GM18498 (cell line): ENCODE measurements around the gene AP3B1.

ENCODE experiments used
- ATAC-seq: cut with Tn5 transposase; IDR thresholded peaks from one replicate; pipeline ENCODE4 v1.9.1; 2021; ENCODE audit warnings: mild to moderate bottlenecking, moderate library complexity; ENCODE audit not compliant: unreplicated experiment

AP3B1 gene

DNA sequence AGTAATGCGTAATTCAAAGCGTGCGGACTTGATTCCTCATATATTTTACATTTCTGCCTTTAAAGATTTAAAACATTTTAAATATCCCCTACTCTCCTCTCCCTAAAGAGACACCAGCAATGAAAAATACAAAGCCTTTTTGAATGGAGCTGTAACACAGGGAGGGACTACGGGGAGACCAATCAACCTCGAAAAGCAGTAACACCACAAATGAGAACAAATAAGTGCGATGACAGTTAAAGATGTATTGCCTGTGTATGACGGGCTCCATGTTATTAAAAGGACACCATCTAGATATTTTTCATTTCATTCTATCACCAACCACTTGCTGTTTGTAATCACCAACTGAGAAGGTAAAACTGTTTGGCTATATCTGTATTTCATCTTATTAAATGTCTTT is 288.0 kb downstream of the AP3B1 start:
- ATAC-seq, result no peak

DNA sequence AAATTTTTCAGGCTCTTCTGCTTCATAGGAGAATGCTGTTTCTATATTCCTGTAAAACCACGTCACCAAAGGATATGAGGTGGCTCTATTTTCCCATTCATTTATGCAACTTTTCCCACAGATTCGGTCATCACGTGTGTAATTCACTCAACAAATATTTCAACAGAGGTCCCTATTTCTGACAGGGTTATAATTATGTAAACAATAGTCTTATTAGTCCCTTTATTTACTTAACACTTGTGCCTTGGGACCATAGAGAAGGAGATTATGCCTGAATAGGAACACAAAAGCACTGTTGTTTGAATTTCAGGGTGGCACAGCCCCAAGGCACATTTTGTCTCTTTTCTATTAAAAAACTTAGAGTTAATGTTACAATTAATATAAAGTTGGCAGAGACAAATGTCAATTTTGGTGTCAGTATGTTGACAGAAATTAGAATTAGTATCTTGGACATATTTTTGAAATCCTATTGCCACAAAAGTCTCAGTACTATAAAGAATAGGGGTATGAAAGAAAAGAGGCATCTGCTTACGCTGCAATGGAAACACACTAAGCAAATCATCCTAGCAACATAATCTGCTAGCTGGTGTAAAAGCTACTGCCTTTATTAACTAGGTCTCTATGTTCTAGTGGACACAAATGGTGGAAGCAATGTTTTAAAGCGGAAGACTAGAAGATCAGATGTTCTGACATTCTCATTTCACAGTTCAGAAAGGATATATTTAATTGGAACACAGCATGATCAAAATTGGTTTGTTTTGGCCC is 289.3 kb downstream of the AP3B1 start:
- ATAC-seq, result no peak

DNA sequence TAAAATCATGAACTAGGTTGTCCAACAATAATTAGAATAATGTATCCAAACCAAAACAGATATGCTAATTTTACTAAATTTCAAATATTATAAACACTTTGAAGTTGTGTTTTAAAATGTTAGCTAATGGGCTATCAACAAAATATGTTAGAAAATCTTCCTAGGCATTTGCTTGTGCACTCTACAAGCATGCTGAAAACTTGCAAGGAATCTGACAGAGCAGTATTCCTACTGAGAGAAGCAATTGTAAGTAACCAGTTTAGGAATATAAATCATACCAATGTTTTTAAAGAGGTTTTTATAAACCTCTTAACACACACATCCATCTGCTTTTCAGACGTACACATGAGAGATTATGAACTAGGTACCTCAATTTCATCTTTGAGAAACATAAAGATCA is 289.9 kb downstream of the AP3B1 start:
- ATAC-seq, result no peak

DNA sequence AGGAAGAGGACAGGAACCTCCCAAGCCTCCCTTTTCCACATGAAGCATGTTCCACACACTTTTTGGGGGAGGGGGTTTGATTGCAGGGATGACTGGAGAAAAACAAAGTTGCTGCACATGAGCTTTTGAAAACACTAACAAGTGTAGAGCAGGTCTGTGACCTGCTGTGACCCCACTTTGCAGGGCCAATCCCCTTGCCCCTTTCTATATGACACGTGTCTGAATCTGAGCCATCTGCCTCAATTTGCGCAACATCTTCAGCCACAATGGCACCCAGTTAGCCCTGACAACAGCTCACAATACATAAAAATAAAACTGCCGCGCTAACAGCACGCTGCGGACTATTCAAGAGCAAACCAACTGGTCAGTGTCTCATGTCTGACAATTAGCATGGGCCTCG is 290.6 kb downstream of the AP3B1 start:
- no peak for ATAC-seq

DNA sequence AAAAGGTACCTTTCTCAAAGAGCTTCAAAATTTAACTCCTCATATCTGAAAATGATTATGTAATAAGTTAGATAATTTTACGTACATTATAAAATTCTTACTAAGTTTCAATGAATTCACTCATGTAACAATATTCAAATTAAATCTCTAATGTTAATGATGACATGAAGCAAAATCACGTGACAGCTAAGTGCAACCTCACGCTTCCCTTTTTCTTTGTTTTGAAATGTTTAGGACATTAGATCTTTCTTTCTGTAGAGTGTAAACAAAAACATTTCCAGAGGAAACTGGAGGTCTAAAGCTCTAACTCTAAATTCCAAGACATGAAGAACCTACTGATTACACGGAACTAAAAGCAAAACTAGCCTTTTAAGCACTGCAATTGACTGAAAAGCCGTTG is 291.0 kb downstream of the AP3B1 start:
- no peak for ATAC-seq

DNA sequence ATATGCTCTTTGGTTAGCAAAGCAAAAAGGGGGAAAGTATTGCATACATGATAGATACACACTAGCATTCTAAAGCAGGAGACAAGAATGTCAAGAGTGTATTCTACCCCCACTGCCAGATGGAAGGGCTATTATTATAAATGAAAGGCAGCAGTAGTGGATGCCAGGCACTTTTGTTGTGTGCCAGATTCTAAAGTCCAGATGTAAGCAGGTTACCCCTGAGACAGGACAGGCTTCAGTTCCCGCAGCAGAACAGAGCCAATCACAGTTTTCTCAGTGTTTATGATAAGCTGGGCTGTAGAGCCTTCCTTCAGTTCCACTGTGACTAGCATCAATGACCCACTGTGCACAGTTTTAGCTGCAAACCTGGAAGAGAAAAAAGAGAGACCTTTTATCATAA is 291.8 kb downstream of the AP3B1 start:
- ATAC-seq, result no peak

DNA sequence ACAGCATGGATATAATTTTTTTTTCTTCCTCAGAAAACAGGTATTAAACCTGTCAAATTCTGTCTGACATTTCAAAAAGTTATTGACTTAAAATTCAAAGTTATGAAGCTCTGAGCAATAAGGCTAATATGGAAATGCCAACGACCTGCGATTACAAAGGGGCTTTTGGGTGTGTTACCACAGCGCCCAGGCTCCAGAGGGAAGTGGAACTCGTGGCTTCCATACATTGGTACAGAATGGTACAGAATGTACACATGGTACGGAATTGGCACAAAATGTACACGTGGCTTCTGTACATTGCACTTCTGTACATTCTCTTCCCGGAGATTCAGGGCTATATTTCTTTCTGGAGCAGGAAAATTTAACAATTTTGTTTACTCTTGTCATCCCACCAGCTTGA is 293.3 kb downstream of the AP3B1 start:
- ATAC-seq, result no peak

DNA sequence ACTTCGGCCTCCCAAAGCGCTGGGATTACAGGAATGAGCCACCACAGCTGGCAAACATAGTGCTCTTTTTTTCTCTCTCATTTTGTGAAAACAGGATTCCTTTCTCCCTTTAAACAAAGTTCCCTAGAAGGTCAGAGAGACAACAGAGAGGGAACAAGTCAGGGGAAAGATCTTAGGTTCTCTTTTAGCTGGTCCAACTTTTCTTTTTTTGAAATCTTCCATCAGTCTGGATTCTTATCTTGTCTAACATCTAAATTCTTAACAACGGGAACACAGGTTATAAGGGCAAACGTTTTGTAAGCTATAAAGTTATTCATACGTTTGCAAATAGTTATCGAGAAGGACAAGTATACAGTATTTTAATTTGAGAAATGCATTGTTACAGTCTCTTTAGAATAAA is 294.3 kb downstream of the AP3B1 start:
- no peak for ATAC-seq

DNA sequence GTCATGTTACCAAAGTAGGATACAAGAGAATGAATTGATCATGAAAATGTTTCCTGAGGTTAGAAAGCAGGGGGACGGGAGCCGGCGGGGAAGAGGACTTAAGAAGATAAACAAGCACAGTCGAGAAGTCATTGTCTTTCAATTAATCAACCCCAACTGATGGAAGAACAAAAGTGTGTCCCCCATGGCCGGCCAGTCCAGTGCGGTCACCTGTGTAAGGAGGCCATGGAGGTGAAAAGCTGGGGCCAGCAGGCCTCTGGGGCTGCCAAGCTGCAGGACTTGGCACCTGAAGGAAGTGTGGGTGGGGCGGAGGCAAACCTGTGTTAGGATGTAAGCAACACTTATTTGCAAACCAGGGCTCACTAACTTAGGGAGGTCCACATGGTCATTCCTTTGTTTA is 295.1 kb downstream of the AP3B1 start:
- ATAC-seq, result no peak

DNA sequence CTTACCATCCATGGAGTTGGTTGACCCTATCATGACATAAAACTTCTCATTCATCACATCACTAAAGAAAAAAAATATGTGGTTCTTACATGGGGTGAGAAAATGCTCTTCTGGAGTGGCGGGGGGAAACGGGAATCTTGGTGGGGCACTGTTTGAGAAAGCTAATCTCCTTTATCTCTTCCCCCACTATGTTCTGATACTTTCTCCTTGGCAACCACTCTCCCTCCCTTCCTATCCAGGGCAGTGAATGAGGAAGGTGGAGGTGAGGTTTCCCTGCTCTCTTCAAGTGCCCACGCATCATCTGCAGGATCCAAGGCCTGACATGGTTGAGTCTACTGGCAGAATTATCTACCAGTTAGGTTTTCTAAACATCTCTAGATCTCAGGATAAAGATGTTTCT is 297.6 kb downstream of the AP3B1 start:
- ATAC-seq, result no peak

DNA sequence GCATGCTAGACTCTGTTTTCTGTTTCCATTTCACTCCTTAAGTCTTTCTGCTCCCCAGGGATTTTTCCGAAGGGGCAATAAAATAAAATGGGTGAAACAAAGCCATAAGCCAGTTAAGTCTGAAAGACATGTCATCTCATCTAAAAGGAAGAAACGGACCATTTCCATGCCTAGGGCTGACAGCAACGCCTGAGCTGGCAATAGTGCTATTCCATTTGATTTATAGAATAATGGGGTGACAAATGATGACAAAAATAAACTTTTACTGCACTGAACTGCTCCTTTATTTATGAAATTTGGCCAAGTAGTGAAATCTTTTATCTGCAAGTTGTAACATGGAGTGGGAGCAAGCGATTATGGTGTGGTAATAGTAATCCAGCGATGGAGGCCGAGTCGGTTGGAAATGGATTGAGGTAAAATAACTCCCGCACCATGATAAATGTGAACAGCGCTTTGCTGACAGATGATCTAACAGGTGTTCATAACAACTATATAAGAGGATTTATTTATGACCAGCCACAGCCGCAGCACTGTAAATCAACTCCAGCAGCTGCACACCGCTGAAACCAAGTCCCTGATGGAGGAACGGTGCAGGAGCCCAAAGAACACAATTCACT is 298.6 kb downstream of the AP3B1 start:
- no peak for ATAC-seq

DNA sequence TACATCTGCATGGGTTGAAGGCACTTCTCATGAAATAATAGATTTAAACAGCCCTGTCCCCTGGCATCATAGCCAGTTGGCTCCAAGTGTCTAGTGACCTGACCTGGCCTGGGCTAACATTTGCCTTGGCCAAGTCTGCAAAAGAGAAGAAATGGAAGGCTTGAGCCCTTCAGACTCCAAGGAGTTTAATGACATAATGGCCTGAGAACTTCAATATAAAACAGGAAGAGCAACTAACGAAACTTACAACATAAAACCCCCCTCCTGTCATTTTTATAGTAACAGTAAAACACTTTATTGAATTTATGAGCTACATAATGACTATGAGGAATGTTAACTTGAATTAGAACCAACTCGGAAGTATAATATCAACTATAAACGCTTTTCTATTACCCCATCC is 299.6 kb downstream of the AP3B1 start:
- ATAC-seq, result no peak

DNA sequence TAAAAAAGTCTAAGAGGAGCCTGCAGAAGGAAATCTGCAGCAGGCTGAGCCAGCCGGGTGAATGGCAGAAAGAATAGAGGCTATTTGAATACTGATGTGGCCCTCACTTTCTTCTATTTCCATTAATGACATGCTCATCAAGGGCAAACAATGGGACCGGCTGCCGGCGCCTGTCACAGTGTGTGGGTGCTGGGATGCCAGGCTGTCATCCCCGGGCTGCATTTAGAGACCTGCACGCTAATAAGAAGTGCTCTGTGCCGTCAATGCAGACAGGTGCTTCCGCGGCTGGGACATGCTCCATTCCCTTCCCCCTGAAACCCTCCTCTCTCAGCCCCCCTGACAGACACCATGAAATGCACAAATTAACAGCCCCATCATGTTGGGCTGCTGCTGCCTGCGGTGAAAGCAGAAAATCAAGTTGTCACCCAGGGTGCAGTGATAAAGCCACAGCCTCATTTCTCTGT is 300.6 kb downstream of the AP3B1 start:
- ATAC-seq, result no peak

DNA sequence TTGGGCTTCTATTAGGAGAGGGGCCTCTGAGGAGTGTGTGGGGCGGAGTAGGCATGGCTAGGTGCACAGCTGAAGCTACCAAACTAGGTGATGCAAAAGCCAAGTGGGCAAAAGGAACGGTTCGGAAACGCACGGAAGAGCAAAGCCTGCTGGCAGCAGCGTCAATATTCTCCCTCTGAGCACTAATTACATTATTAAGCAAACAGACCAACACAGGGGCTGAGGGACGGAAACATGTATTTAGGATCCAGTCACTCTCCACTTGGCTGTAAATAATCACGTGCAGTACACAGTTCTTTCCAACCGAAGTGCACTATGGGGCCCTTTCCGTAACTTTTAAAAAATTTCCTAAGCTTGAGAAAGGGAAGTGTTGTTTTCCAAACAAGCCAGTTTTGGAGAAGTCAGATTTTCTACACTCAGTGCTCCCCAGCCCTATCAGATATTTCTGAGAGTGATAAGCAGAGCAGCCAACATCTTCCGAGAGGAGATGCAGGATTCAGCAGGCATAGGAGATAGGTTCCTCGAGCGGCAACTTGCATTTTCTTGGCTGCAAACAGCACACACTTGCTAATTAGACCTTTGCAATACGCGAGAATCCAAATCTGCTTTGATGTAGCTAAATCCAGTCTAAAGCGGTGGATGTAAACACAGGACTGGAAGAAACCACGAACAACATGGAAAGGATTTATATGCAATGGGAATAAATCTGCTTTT is 301.2 kb downstream of the AP3B1 start:
- ATAC-seq, result no peak

DNA sequence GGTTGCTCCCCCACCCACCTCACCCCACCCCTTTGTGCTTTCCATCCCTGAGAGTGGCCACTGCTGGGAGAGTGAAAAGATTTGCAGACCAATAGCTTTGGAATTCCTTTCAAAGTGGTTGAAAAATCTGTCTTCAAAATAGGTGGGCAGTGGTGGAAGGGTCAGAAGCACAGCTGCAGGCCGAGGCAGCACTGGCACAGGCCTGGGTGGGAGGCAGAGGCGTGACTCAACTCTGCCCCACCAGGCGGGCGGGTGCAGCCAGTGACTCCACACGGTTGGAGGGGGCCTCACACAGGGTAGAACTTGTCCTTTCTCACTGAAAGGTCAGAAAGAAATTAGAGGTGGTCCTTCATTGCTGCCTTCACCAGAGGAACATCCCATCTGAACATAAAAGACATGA is 303.4 kb downstream of the AP3B1 start:
- ATAC-seq, result no peak

DNA sequence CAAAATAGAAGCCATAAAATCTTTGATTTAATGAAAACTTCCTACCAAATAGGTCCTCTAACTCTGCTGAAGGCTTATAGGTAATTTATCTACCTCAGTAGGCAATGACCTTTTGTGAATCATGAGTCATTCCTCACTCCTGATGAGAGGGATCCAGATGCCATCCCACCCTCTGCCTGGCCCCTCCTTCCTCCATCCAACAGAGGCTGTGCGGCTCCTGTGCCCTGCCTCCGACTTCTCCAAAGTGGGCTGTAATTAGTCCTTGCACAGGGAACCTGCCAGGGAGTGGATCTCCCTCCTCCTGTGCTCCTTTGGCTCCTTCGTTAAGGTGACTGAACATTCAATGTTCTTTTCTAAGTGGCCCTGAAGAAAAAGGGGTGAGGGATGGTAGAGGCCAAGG is 304.5 kb downstream of the AP3B1 start:
- ATAC-seq, result no peak

DNA sequence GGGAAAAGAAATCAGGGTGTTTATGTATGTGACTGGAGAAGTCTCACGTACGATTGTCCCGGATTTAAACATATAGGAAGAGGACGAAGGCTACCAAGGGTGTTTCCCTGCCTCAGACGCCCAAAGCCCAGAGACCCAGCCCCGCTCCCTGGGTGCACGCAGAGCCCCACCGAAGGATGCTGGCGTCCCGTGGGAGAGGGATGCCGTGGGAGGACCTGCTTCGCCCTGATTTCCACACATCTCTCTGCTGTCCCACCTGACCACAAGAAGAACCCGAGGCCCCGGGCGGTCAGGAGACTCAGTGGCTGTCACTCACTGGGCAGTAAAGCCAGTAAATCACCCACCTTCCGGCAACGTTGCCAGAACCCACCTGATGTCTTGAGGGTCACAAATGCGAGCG is 306.5 kb downstream of the AP3B1 start:
- no peak for ATAC-seq

DNA sequence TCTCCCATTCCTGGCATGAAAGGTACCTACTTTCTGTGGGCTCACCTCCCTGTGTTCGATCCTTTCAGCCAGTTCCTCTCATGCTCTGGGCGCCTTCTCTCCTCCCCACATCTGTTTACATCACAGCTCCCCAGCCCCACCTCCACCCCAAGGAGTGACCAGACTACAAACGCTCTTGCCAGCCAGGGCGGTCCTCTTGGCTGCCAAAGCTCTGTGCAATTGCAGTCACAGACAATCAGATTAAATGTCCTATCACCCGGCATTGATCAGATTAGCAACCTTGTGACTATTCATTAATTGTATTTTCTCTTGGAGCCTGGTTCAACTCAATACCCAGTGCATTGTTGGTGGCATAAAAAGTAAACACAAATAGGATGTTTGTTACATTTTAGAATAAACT is 307.2 kb downstream of the AP3B1 start:
- no peak for ATAC-seq

DNA sequence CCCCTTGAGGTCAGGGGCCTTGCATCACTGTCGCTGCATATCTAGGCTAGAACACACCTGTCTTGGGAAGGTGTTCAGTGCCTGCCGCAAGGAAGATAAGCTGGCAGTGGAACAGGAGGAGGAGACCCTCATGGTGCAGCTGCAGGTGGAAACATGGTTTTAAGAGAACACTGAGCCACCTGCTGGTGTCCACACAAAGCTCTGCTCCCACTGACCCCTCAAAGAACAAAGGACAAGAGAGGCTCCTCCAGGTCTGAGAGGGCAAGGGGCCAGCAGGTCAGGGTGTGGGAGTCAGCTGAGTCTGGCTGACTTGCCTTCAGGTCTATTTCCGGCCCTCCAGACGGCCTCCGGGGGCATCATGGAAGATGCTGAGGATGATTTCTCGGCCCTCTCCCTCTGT is 308.2 kb downstream of the AP3B1 start:
- ATAC-seq, result no peak

DNA sequence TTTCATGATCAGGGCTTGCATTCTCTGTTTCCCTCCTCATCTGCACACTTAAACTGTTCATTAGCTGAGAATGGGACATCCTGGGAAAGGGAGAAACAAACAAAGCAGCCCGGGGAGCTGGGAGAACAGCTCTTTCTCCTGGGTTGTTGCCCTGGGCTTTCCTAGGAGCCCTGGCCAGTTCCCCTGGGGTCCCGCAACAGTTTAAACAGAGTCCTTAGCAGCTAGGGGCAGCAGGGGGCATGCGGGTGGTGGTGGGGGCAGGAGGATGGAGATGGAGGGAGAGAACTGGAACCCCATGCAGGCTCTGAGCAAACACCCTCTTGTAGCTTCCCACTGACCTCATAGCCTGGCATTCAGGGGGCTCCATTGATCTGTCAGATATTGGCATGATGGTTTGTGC is 309.3 kb downstream of the AP3B1 start:
- no peak for ATAC-seq

DNA sequence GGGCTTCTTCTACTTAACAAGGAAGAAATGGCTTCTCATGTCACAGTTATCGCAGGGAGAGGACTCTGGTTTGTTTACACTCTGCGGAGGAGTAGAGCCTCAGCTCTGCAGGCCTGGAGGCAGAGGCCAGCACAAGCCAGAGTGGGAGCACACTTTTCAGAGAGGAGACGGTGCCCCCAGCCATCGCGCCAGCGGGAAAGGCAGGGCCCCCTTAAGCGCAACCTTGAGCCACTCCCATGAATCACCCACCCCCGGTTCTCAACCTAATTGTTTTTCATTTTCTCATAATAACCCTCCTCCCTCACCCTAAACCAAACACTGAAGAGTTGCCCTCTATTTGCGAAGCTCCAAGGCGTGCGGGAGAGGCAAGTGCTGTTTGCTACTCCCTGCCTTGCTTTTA is 309.9 kb downstream of the AP3B1 start:
- no peak for ATAC-seq
